ENCODE results near the gene PDE9A. TPM values are rescaled to one million over a fixed set of nuclear protein-coding genes. Genes with fewer than 3 reads are reported as not detected.

The PDE9A gene
- total RNA-seq, 2 experiments from 2014 or later: 7.5 to 8.6 TPM

- Mint-ChIP-seq H3K9me3 (no peaks in the 10 kb centered on the region), H3K36me3 (no peaks in the 10 kb centered on the region), H3K4me3 (no peak overlapping the region), H3K27ac (no peak overlapping the region), H3K4me1 (ENCODE audit: low read depth) (peaks cover 7% of the 10 kb centered on the region), H3K27me3 (no peaks in the 10 kb centered on the region)
- DNase-seq: no peak
- POLR2A ChIA-PET: no interaction called here
- CTCF ChIA-PET: no interaction called here
- intact Hi-C loops (cut with micrococcal nuclease): no loop called here
Measured at GRCh38 chr21:42673633-42674328, 20.4 kb downstream of the PDE9A start.

- intact Hi-C loops (cut with micrococcal nuclease): no loop called here
- Mint-ChIP-seq H3K36me3 (no peaks in the 10 kb centered on the region), H3K27ac (no peak overlapping the region), H3K9me3 (no peaks in the 10 kb centered on the region), H3K4me1 (ENCODE audit: low read depth) (peaks cover 7% of the 10 kb centered on the region), H3K27me3 (peaks cover 1% of the 10 kb centered on the region), H3K4me3 (no peak overlapping the region)
- no peak for DNase-seq
- POLR2A ChIA-PET: no interaction called here
- CTCF ChIA-PET: no interaction called here
Measured at GRCh38 chr21:42674351-42674940, 21.0 kb downstream of the PDE9A start.

DNA sequence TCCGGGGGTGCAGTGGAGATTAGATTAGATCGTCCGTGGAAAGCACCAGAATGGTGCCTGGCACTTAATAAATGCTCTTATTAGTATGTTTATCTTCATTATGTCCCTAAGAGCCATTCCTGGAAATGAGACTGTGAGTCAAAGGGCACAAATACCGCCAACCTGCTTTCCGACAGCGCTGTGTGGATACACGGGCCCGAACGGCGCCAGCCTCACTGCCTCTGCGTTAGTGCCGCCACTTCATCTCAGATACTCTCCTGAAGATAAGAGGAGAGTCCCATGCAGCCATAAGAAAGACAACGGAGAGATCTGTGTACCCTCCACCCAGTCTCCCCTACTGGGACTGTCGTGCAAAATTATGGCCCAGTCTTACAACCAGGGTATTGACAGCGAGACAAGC lies 22.0 kb downstream of the PDE9A start:
- Mint-ChIP-seq H3K4me1 (ENCODE audit: low read depth) (peaks cover 7% of the 10 kb centered on the region), H3K36me3 (no peaks in the 10 kb centered on the region), H3K27me3 (peaks cover 4% of the 10 kb centered on the region), H3K27ac (no peak overlapping the region), H3K9me3 (no peaks in the 10 kb centered on the region), H3K4me3 (no peak overlapping the region)
- ChIA-PET CTCF (no interaction called here), POLR2A (no interaction called here)
- DNase-seq: no peak
- intact Hi-C loops (cut with micrococcal nuclease): no loop called here

- Mint-ChIP-seq H3K4me1 (ENCODE audit: low read depth) (peaks cover 20% of the 10 kb centered on the region), H3K36me3 (no peaks in the 10 kb centered on the region), H3K27ac (no peak overlapping the region), H3K4me3 (no peak overlapping the region), H3K9me3 (no peaks in the 10 kb centered on the region), H3K27me3 (peaks cover 4% of the 10 kb centered on the region)
- POLR2A ChIA-PET: no interaction called here
- DNase-seq: no peak
- intact Hi-C loops (cut with micrococcal nuclease): no loop called here
- CTCF ChIA-PET: no interaction called here
Measured at GRCh38 chr21:42676808-42677207, 23.4 kb downstream of the PDE9A start.

DNA sequence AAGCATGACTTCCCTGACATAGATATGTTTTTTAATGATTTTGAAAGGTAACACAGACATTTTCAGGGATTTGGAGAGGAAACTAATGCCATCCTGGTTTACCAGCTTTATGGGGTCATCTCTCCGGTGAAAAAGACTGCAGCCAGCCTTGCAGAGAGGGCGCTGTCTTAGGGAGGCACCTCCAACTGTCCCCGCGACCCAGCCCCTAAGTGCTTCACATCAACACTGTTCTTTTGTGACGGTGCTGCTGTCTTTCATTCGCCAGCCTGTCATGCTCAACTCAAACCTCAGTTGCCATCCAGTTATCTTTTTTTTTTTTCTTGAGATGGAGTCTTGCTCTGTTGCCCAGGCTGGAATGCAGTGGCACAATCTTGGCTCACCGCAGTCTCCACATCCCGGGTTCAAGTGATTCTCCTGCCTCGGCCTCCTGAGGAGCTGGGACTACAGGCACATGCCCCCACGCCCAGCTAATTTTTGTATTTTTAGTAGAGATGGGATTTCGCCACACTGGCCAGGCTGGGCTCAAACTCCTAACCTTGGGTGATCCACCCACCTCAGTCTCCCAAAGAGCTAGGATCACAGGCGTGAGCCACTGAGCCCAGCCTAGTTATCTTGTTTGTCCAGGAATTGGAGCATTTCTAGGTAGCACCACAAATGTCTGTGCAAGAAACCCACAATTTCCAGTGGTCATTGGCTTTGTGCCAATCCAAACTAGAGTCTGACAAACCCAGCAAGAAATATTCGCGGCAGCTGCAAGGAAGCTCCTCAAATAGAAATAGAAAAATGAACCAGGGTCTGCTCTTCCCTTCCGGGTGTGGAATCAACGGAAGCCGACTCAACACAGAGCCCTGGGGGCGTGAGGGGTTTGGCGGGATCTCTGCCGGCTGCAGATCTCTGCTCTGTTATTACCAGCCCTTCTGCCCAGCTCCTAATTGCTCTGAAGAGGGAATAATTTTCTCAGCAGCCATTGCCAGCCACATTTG lies 24.2 kb downstream of the PDE9A start:
- Mint-ChIP-seq H3K27me3 (peaks cover 4% of the 10 kb centered on the region), H3K4me3 (no peak overlapping the region), H3K27ac (no peak overlapping the region), H3K36me3 (no peaks in the 10 kb centered on the region), H3K4me1 (ENCODE audit: low read depth) (peaks cover 28% of the 10 kb centered on the region), H3K9me3 (no peaks in the 10 kb centered on the region)
- intact Hi-C loops (cut with micrococcal nuclease): no loop called here
- no peak for DNase-seq
- ChIA-PET CTCF (no interaction called here), POLR2A (no interaction called here)

DNA sequence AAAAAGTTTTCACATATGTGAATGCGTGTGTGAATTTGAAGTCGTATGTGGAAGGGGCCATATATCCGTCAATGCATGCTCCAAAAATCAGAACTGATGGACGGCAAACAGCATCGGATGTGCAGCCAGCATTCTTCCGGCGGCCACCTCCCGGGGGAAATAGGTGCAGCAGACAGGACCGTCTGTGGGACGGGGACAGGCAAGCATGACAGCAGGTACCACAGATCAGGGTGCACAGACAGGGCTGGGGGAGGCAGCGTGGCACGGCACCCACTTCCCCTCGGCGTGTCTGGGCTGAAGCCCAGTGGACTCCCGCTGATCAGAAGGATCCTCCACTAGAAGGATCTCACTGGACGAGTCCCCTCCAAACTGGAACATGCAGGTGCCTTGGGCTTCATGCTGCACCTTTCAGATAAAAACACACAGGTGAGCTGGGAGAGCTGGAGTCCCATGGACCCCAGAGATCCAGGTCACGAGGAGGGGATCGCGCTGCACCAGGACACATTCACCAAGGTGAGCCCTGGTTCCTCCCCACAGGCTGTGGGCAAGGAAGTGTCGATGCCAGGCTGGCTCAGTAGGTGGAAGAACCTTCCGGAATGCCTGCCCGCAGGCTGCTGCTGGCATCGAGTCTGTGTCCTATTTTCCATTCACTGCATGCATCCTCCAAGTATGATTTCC lies 25.3 kb downstream of the PDE9A start:
- Mint-ChIP-seq H3K27ac (no peak overlapping the region), H3K9me3 (no peaks in the 10 kb centered on the region), H3K4me1 (ENCODE audit: low read depth) (peaks cover 39% of the 10 kb centered on the region), H3K36me3 (no peaks in the 10 kb centered on the region), H3K27me3 (peaks cover 4% of the 10 kb centered on the region), H3K4me3 (no peak overlapping the region)
- intact Hi-C loops (cut with micrococcal nuclease): no loop called here
- CTCF ChIA-PET: no interaction called here
- DNase-seq: no peak
- POLR2A ChIA-PET: no interaction called here

DNA sequence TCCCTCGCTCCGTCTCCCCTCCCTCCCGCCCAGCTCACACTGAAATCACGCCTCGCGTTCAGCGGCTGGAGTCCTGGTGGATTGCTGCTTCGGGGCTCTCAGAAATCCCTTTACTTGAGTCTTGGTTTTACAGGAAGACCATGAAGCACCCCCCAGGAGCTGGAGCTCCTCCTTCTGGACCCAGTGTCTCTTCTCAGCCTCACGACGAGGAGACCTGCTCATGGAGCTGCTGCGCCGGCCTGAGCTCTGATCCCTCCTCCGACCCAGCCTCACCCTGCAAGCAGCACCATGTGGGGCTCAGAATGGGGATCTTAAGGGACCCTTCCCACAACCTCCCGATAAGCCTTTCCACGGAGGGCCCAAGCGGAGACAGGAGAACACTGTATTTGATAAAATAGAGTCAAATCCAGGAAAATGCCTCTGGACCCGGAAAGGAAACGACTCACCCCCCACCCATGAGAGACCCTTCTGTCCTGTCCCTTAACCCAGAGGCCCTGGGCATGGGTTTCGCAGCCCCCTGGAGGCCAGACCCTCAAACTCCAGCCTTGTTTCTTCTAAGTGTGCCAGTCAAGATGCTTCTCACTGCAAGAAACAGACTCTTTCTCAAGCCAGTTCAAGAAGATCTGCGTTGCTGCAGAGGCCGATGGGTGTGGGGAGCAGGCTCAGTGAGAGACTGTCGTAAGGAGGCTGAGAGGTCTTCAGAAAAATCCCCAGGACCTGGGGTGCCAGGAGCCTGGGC lies 26.1 kb downstream of the PDE9A start:
- CTCF ChIA-PET: no interaction called here
- H3K4me1 Mint-ChIP-seq (ENCODE audit: low read depth): peaks cover 47% of the 10 kb centered on the region

DNA sequence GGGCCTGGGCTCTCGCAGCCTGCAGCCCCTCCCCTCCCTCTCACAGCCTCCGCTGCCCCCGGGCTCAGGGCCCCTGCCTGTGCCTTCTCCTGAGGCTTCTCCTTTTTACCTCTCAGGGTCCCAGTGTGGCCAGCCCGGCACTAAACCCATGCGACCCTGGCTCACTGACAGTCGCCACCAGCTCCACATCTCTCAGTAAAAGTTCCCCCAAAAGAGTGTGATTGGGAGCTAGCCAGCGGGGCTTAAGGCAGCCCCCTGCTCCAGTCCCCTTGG lies 26.6 kb downstream of the PDE9A start:
- POLR2A ChIA-PET: no interaction called here
- H3K27me3 Mint-ChIP-seq: peaks cover 4% of the 10 kb centered on the region
- CTCF ChIA-PET: no interaction called here
- no peak overlapping the region for H3K4me3 Mint-ChIP-seq
- H3K27ac Mint-ChIP-seq: no peak overlapping the region
- intact Hi-C loops (cut with micrococcal nuclease): loop anchor here (5.0 to 10.0 kb wide), 2 partner anchors 152 to 985 kb away; no protein-coding TSS in a partner anchor
- H3K4me1 Mint-ChIP-seq (ENCODE audit: low read depth): peaks cover 50% of the 10 kb centered on the region
- no peaks in the 10 kb centered on the region for H3K9me3 Mint-ChIP-seq
- DNase-seq: no peak
- no peaks in the 10 kb centered on the region for H3K36me3 Mint-ChIP-seq

More for the DNA sequence above, 26.1 kb downstream of the PDE9A start:
- H3K27ac Mint-ChIP-seq: no peak overlapping the region
- POLR2A ChIA-PET: no interaction called here
- no peak overlapping the region for H3K4me3 Mint-ChIP-seq
- DNase-seq: no peak
- no peaks in the 10 kb centered on the region for H3K36me3 Mint-ChIP-seq
- intact Hi-C loops (cut with micrococcal nuclease): loop anchor here (5.0 to 10.0 kb wide), 2 partner anchors 153 to 985 kb away; no protein-coding TSS in a partner anchor
- H3K9me3 Mint-ChIP-seq: no peaks in the 10 kb centered on the region
- H3K27me3 Mint-ChIP-seq: peaks cover 4% of the 10 kb centered on the region

DNA sequence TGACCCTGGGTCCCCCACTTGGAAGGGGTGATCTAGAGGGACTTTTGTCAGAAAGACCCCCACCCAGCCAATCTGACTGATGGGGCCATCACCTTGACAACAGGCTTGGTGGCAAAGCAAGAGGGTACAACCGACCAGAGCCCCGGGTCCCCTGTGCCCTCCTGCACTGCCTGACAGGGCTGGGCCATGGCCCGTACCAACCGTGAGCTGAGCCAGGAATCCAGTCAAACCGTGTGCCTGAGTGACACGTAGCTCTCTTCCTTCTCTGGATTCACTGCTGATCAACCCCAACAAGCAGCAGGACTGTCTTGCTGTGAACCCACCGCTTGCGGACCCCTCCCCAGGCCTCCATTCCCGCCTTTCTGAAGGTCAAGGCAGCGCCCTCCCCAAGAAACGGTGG lies 27.0 kb downstream of the PDE9A start:
- no peak overlapping the region for H3K27ac Mint-ChIP-seq
- peaks cover 54% of the 10 kb centered on the region for H3K4me1 Mint-ChIP-seq (ENCODE audit: low read depth)
- H3K4me3 Mint-ChIP-seq: no peak overlapping the region
- no peaks in the 10 kb centered on the region for H3K36me3 Mint-ChIP-seq
- POLR2A ChIA-PET: no interaction called here
- no peak for DNase-seq
- CTCF ChIA-PET: no interaction called here
- intact Hi-C loops (cut with micrococcal nuclease): loop anchor here (5.0 to 10.0 kb wide), 2 partner anchors 152 to 984 kb away; no protein-coding TSS in a partner anchor
- H3K9me3 Mint-ChIP-seq: no peaks in the 10 kb centered on the region
- peaks cover 4% of the 10 kb centered on the region for H3K27me3 Mint-ChIP-seq

GRCh38 chr21:42681296-42682206 lies 28.1 kb downstream of the PDE9A start:
- no peak overlapping the region for H3K4me3 Mint-ChIP-seq
- no peaks in the 10 kb centered on the region for H3K9me3 Mint-ChIP-seq
- H3K27me3 Mint-ChIP-seq: peaks cover 4% of the 10 kb centered on the region
- CTCF ChIA-PET: no interaction called here
- peaks cover 54% of the 10 kb centered on the region for H3K4me1 Mint-ChIP-seq (ENCODE audit: low read depth)
- H3K36me3 Mint-ChIP-seq: no peaks in the 10 kb centered on the region
- peak; percentile 46 for DNase-seq
- intact Hi-C loops (cut with micrococcal nuclease): loop anchor here (5.0 to 10.0 kb wide), 2 partner anchors 151 to 983 kb away; no protein-coding TSS in a partner anchor
- no peak overlapping the region for H3K27ac Mint-ChIP-seq
- POLR2A ChIA-PET: no interaction called here

DNA sequence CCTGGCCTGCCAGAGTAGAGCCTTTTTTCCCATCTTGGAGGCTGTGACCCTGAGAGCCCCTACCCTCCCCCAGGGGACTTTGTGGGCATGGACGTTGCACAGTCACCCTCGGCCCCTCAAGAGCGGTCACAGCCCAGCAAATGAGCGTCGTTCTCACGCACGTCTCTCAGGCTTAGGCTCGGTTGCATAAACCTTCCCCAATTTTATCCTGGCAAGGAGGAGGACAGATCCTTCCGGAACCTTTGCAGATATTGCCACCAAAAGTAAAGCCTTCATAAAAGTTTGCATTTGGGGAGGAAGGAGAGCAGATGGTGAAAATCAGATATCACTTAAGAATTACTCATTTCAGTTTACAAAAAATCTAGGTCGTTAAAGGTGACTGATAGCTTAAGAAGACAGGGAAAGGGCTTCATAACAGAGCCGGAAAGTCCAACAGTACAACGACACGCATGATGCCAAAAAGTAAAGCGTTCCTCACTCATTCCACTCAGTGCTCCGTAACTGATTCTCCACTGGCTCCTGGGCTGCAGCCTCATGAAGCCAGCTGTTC lies 29.3 kb downstream of the PDE9A start:
- H3K27me3 Mint-ChIP-seq: peaks cover 4% of the 10 kb centered on the region
- DNase-seq: no peak
- POLR2A ChIA-PET: no interaction called here
- no peaks in the 10 kb centered on the region for H3K9me3 Mint-ChIP-seq
- no peak overlapping the region for H3K4me3 Mint-ChIP-seq
- H3K36me3 Mint-ChIP-seq: no peaks in the 10 kb centered on the region
- intact Hi-C loops (cut with micrococcal nuclease): loop anchor here (5.0 to 10.0 kb wide), 2 partner anchors 150 to 982 kb away; no protein-coding TSS in a partner anchor
- H3K27ac Mint-ChIP-seq: peak overlapping the region; percentile 21
- CTCF ChIA-PET: interaction anchor here (1.0 kb wide), 1 partner anchor 90 kb away, joined by 3 read pairs; no protein-coding TSS in a partner anchor
- peaks cover 53% of the 10 kb centered on the region for H3K4me1 Mint-ChIP-seq (ENCODE audit: low read depth)

Data from activated CD4-positive, alpha-beta memory T cell treated with anti-CD3 and anti-CD28 coated beads for 36 hours (primary cell).